GM10248 (cell line): ENCODE measurements around the gene MEX3A.

Experiments
- CTCF ChIA-PET: fragments of 300-600 bp; sonication (Branson Sonifier 250); formaldehyde crosslinking; extraction: SDS; loops from one replicate; lab custom pipeline; 2021; ENCODE audit warnings: antibody characterized with exemption; lab: Yijun Ruan, JAX
- POLR2A ChIA-PET: fragments of 350-650 bp; sonication (Branson Sonifier 250); formaldehyde crosslinking; extraction: SDS; loops from one replicate; lab custom pipeline; 2020; ENCODE audit warnings: antibody characterized with exemption; lab: Yijun Ruan, JAX
- DNase-seq: peaks from one replicate; pipeline ENCODE4 v3.0.0; 2012; ENCODE audit errors: extremely low spot score
- CTCF ChIP-seq: IDR thresholded peaks from 2 replicates; pipeline ENCODE4 v1.5.1; 2012; ENCODE audit warnings: mild to moderate bottlenecking, low read depth; ENCODE audit errors: extremely low read depth, missing control alignments, control extremely low read depth

MEX3A gene

GRCh38 chr1:156063997-156064285, 18.3 kb downstream of the MEX3A start:
- no peak for TF ChIP-seq CTCF
- CTCF ChIA-PET, result interaction anchor here (1.0 to 3.5 kb wide), 6 partner anchors 12 to 161 kb away, joined by 3 to 27 read pairs (median 5); partner anchors contain the start of gene KHDC4
- DNase-seq, result no peak
- POLR2A ChIA-PET, result no interaction called here

GRCh38 chr1:156062189-156062588, 20.1 kb downstream of the MEX3A start:
- CTCF ChIA-PET, result interaction anchor here (1.2 kb wide), 2 partner anchors 30 to 124 kb away, joined by 3 read pairs; no protein-coding TSS in a partner anchor
- TF ChIP-seq CTCF, result no peak
- POLR2A ChIA-PET, result no interaction called here
- DNase-seq, result no peak

GRCh38 chr1:156060937-156061636, 21.2 kb downstream of the MEX3A start, which contains the start of gene RAB25:
TSS of gene RAB25 (plus strand) at chr1:156061160. CDS start at chr1:156061401, 241 bp downstream.
- POLR2A ChIA-PET, result no interaction called here

GRCh38 chr1:156056326-156056849, 25.9 kb downstream of the MEX3A start:
- CTCF ChIA-PET, result interaction anchor here (1.0 to 2.0 kb wide), 4 partner anchors 9 to 31 kb away, joined by 3 to 11 read pairs (median 4); no protein-coding TSS in a partner anchor
- no peak for TF ChIP-seq CTCF
- POLR2A ChIA-PET, result no interaction called here
- DNase-seq, result no peak

More at GRCh38 chr1:156060937-156061636, 21.2 kb downstream of the MEX3A start, which contains the start of gene RAB25:
- TF ChIP-seq CTCF, result no peak
- CTCF ChIA-PET, result interaction anchor here (1.2 kb wide), 1 partner anchor 31 kb away, joined by 3 read pairs; no protein-coding TSS in a partner anchor
- no peak for DNase-seq

- ChIA-PET POLR2A (no interaction called here), CTCF (interaction anchor here (1.0 kb wide), 2 partner anchors 11 to 30 kb away, joined by 3 read pairs; no protein-coding TSS in a partner anchor)
- DNase-seq, result no peak
- no peak for TF ChIP-seq CTCF
Observed at GRCh38 chr1:156055281-156056048, 26.8 kb downstream of the MEX3A start.
